ENCODE measurements around the gene TMEM131L.

Gene TMEM131L

GRCh38 chr4:153591441-153591840, 125.3 kb downstream of the TMEM131L start:
- CTCF ChIA-PET = interaction anchor here (0.9 to 4.7 kb wide), 4 partner anchors 12 to 52 kb away, joined by 3 to 23 read pairs (median 4); no protein-coding TSS in a partner anchor
- TF ChIP-seq, protein P1, sequence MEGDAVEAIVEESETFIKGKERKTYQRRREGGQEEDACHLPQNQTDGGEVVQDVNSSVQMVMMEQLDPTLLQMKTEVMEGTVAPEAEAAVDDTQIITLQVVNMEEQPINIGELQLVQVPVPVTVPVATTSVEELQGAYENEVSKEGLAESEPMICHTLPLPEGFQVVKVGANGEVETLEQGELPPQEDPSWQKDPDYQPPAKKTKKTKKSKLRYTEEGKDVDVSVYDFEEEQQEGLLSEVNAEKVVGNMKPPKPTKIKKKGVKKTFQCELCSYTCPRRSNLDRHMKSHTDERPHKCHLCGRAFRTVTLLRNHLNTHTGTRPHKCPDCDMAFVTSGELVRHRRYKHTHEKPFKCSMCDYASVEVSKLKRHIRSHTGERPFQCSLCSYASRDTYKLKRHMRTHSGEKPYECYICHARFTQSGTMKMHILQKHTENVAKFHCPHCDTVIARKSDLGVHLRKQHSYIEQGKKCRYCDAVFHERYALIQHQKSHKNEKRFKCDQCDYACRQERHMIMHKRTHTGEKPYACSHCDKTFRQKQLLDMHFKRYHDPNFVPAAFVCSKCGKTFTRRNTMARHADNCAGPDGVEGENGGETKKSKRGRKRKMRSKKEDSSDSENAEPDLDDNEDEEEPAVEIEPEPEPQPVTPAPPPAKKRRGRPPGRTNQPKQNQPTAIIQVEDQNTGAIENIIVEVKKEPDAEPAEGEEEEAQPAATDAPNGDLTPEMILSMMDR (IDR thresholded peaks at IDR 0.05; ENCODE audit: control extremely low read depth, extremely low read depth, low read depth, missing control alignments) = no peak
- POLR2A ChIA-PET = no interaction called here
- no peak for DNase-seq (ENCODE audit: extremely low spot score)

GRCh38 chr4:153592064-153592463, 125.9 kb downstream of the TMEM131L start:
- ChIA-PET POLR2A (no interaction called here), CTCF (interaction anchor here (0.9 to 4.7 kb wide), 3 partner anchors 12 to 51 kb away, joined by 3 to 23 read pairs (median 6); no protein-coding TSS in a partner anchor)
- TF ChIP-seq, protein P1 (IDR thresholded peaks at IDR 0.05; ENCODE audit: control extremely low read depth, extremely low read depth, low read depth, missing control alignments) = no peak
- DNase-seq (ENCODE audit: extremely low spot score) = no peak

DNA sequence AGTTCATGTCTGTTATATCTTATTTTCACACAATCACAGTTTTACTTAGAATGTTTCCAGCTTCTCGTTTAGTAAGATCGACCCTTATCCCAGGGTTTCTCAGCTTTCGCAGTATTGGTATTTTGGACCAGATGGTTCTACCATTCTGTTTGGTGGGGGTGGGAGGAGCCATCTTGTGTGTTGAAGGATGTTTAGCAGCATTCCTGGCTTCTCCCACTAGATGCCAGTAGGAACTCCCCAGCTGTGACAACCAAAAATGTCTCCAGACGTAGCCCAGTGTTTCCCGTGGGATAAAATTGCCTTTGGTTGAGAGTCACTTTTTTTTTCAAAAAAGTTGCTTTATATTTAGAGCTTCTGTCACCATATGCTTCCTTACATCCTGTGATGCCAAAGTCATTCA, 127.0 kb downstream of the TMEM131L start:
- ChIA-PET CTCF (interaction anchor here (1.0 to 4.7 kb wide), 5 partner anchors 8 to 50 kb away, joined by 3 to 23 read pairs (median 4); no protein-coding TSS in a partner anchor), POLR2A (no interaction called here)
- DNase-seq (ENCODE audit: extremely low spot score) = no peak
- TF ChIP-seq, protein P1 (IDR thresholded peaks at IDR 0.05; ENCODE audit: control extremely low read depth, extremely low read depth, low read depth, missing control alignments) = no peak

DNA sequence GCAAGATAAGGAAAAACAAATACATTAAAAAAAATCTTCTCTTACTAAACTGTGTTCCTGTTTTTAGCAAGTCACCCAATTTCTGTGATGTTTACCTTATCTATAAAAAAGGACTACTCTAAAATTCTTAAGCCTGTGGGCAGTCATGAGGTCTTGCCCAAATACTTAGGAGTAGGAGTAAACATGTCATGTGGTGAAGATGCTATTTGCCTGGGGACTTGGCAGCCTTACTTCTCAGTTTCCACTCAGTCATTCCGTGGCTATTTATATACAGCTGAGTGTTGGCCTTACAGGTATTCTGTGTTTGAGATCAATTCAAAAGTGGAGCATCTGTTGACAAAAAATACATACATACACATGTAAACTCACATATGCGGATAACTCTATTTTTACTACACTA, 128.1 kb downstream of the TMEM131L start:
- POLR2A ChIA-PET = no interaction called here
- CTCF ChIA-PET = interaction anchor here (1.2 to 4.7 kb wide), 3 partner anchors 9 to 49 kb away, joined by 3 to 23 read pairs (median 6); no protein-coding TSS in a partner anchor
- no peak for DNase-seq (ENCODE audit: extremely low spot score)

GRCh38 chr4:153595894-153596601, 129.9 kb downstream of the TMEM131L start:
- TF ChIP-seq, protein P1 (IDR thresholded peaks at IDR 0.05; ENCODE audit: control extremely low read depth, extremely low read depth, low read depth, missing control alignments) = no peak
- POLR2A ChIA-PET = no interaction called here
- DNase-seq (ENCODE audit: extremely low spot score) = no peak
- CTCF ChIA-PET = interaction anchor here (0.9 kb wide), 2 partner anchors 11 to 14 kb away, joined by 3 to 7 read pairs; no protein-coding TSS in a partner anchor

More for the DNA sequence above, 128.1 kb downstream of the TMEM131L start:
- TF ChIP-seq, protein P1 (IDR thresholded peaks at IDR 0.05; ENCODE audit: control extremely low read depth, extremely low read depth, low read depth, missing control alignments) = no peak

GRCh38 chr4:153602758-153603157, 136.6 kb downstream of the TMEM131L start:
- POLR2A ChIA-PET = no interaction called here
- TF ChIP-seq, protein P1 (IDR thresholded peaks at IDR 0.05; ENCODE audit: control extremely low read depth, extremely low read depth, low read depth, missing control alignments) = no peak
- DNase-seq (ENCODE audit: extremely low spot score) = no peak
- CTCF ChIA-PET = interaction anchor here (0.8 to 5.7 kb wide), 3 partner anchors 10 to 18 kb away, joined by 4 to 23 read pairs (median 8); no protein-coding TSS in a partner anchor

Measured in GM10248 (cell line).